ENCODE measurements around the gene NLRP9. TPM values are rescaled to one million over a fixed set of nuclear protein-coding genes. Genes with fewer than 3 reads are reported as not detected.

NLRP9 gene
- total RNA-seq, 1 donor from 2014 or later, result not detected

- ATAC-seq, result no peak
- no peak overlapping the region for H3K4me3 ChIP-seq
- TF ChIP-seq, protein P1, sequence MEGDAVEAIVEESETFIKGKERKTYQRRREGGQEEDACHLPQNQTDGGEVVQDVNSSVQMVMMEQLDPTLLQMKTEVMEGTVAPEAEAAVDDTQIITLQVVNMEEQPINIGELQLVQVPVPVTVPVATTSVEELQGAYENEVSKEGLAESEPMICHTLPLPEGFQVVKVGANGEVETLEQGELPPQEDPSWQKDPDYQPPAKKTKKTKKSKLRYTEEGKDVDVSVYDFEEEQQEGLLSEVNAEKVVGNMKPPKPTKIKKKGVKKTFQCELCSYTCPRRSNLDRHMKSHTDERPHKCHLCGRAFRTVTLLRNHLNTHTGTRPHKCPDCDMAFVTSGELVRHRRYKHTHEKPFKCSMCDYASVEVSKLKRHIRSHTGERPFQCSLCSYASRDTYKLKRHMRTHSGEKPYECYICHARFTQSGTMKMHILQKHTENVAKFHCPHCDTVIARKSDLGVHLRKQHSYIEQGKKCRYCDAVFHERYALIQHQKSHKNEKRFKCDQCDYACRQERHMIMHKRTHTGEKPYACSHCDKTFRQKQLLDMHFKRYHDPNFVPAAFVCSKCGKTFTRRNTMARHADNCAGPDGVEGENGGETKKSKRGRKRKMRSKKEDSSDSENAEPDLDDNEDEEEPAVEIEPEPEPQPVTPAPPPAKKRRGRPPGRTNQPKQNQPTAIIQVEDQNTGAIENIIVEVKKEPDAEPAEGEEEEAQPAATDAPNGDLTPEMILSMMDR (IDR thresholded peaks at IDR 0.05), result no peak
- no peaks in the 10 kb centered on the region for H3K27me3 ChIP-seq (ENCODE audit: low read depth)
- intact Hi-C loops (cut with DNase I), result no loop called here
- H3K27ac ChIP-seq, result no peak overlapping the region
- no peaks in the 10 kb centered on the region for H3K4me1 ChIP-seq
- DNase-seq, result peak; percentile 39
- H3K36me3 ChIP-seq, result peaks cover 100% of the 10 kb centered on the region
- H3K9me3 ChIP-seq, result no peaks in the 10 kb centered on the region
Observed at GRCh38 chr19:55690769-55691545, 47.2 kb downstream of the NLRP9 start.

- Histone ChIP-seq H3K4me1 (no peaks in the 10 kb centered on the region), H3K4me3 (no peak overlapping the region), H3K9me3 (no peaks in the 10 kb centered on the region), H3K27me3 (ENCODE audit: low read depth) (no peaks in the 10 kb centered on the region), H3K36me3 (peaks cover 100% of the 10 kb centered on the region), H3K27ac (no peak overlapping the region)
- intact Hi-C loops (cut with DNase I), result no loop called here
- DNase-seq (peak; percentile 34), ATAC-seq (no peak)
- TF ChIP-seq, protein P1 (IDR thresholded peaks at IDR 0.05), result no peak
Observed at GRCh38 chr19:55690109-55690768, 48.0 kb downstream of the NLRP9 start.

DNA sequence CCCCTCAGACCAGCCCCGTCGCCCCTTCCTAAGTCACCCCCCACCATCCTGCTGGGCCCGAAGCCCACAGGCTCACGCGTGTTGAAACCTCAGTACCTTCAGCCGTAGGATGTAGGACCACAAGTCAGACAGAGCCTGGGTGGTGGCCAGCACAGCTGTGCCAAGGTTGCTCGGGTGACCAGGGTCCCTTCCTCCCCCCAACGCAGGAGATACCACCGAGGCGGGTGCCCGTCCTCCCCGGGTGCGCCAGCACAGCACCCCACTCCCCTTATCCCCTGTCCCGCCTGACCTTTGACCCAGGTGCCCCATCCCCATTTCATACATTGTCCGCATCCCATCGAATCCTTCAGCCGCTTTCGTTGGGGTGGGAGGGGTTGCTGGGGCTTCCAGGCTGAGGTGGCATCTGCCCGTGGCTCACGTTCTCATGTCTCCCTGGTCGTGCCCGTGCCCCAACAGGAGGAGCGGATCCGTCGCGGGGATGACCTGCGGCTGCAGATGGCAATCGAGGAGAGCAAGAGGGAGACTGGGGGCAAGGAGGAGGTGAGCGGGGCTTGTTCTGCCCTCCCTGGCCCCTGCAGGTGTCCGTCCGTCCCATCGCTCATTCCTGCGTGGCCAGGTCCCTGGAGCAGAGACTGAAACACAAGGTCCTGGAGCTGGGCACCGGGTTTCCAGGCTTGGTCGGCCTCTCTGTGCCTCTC lies 48.6 kb downstream of the NLRP9 start:
- intact Hi-C loops (cut with DNase I), result no loop called here
- H3K27ac ChIP-seq, result no peak overlapping the region
- H3K4me1 ChIP-seq, result peaks cover 4% of the 10 kb centered on the region
- H3K27me3 ChIP-seq (ENCODE audit: low read depth), result no peaks in the 10 kb centered on the region
- H3K4me3 ChIP-seq, result no peak overlapping the region
- ATAC-seq (no peak), DNase-seq (peak; percentile 33)
- TF ChIP-seq, protein P1 (IDR thresholded peaks at IDR 0.05), result no peak
- H3K36me3 ChIP-seq, result peaks cover 100% of the 10 kb centered on the region
- H3K9me3 ChIP-seq, result no peaks in the 10 kb centered on the region

GRCh38 chr19:55688422-55689218 lies 49.6 kb downstream of the NLRP9 start:
- Histone ChIP-seq H3K27me3 (ENCODE audit: low read depth) (no peaks in the 10 kb centered on the region), H3K4me3 (no peak overlapping the region), H3K36me3 (peaks cover 98% of the 10 kb centered on the region), H3K9me3 (no peaks in the 10 kb centered on the region), H3K27ac (no peak overlapping the region), H3K4me1 (peaks cover 10% of the 10 kb centered on the region)
- ATAC-seq, result no peak
- intact Hi-C loops (cut with DNase I), result no loop called here
- TF ChIP-seq, protein P1 (IDR thresholded peaks at IDR 0.05), result no peak
- peak; percentile 36 for DNase-seq

Data from lower lobe of right lung (tissue), 2 donors.